Endothelial cell of umbilical vein (primary cell): ENCODE data around the gene RAD18. TPM values are rescaled to one million over a fixed set of nuclear protein-coding genes. Genes with fewer than 3 reads are reported as not detected.

ENCODE experiments used
- BruUV-seq: library from RNA; stranded (reverse); fragments of 400-500 nt; replicated peaks from 2 replicates; lab custom pipeline; 2021; lab: Mats Ljungman, UMichigan
- CTCF ChIA-PET: fragments of 300-600, 350-600 bp; sonication (Branson Sonifier 250); formaldehyde crosslinking; loops from one replicate; lab custom pipeline; 2021; ENCODE audit warnings: antibody characterized with exemption, inconsistent platforms; lab: Charles Lee
- POLR2A ChIA-PET: fragments of 300-600, 350-600 bp; sonication (Branson Sonifier 250); formaldehyde crosslinking; loops from one replicate; lab custom pipeline; 2021; ENCODE audit warnings: antibody characterized with exemption, inconsistent platforms; lab: Charles Lee
- DNase-seq: peaks from one replicate; pipeline ENCODE4 v3.0.0-alpha.2; 2011; ENCODE audit warnings: low read depth, low spot score
- FAIRE-seq: peaks from 2 replicates; lab custom pipeline; 2011; peaks lifted over from hg19 to GRCh38; lab: Jason Lieb, UNC
- H2AFZ ChIP-seq: 2 replicates; pipeline ENCODE4 v1.6.0; 2012; ENCODE audit warnings: low read depth, low read length, control low read depth, inconsistent platforms
- H3K27ac ChIP-seq: 2 replicates; pipeline ENCODE4 v1.5.1; 2011; ENCODE audit warnings: low read depth, mild to moderate bottlenecking, control low read depth, low read length, moderate library complexity; ENCODE audit not compliant: insufficient read depth
- H3K27me3 ChIP-seq, 2 experiments: 2 replicates each; pipeline versions ENCODE4 v1.6.0 to v1.6.1; 2011; ENCODE audit warnings: low read length in 2 of 2, mixed read lengths in 1 of 2; ENCODE audit not compliant: control insufficient read depth in 2 of 2, insufficient read depth in 2 of 2
- H3K36me3 ChIP-seq, 2 experiments: 2 replicates in 1 of 2; 3 replicates in 1 of 2; pipeline ENCODE4 v1.5.1; 2011; ENCODE audit warnings: low read length in 2 of 2, mild to moderate bottlenecking in 1 of 2, moderate library complexity in 1 of 2; ENCODE audit not compliant: control insufficient read depth in 2 of 2, insufficient read depth in 2 of 2; ENCODE audit errors: extremely low read depth in 1 of 2
- H3K4me1 ChIP-seq: 3 replicates; pipeline ENCODE4 v1.5.1; 2011; ENCODE audit warnings: mild to moderate bottlenecking, low read length; ENCODE audit not compliant: control insufficient read depth, insufficient read depth; ENCODE audit errors: extremely low read depth
- H3K4me2 ChIP-seq: 2 replicates; pipeline ENCODE4 v1.6.1; 2011; ENCODE audit warnings: low read length, control low read depth, mixed read lengths; ENCODE audit not compliant: insufficient read depth
- H3K4me3 ChIP-seq, 3 experiments: fragments of 200-600 bp in 1 of 3; sonication (generic), shearing (Covaris generic) in 1 of 3; replicated peaks in 1 of 3; 2 replicates each; pipeline ENCODE4 v1.5.1; 2011 to 2016; ENCODE audit warnings: control low read depth in 3 of 3, low read length in 3 of 3, mild to moderate bottlenecking in 2 of 3, inconsistent platforms in 1 of 3, low read depth in 1 of 3, moderate library complexity in 1 of 3; ENCODE audit not compliant: insufficient read depth in 1 of 3
- H3K79me2 ChIP-seq: 2 replicates; pipeline ENCODE4 v1.6.0; 2012; ENCODE audit warnings: low read length, inconsistent platforms; ENCODE audit not compliant: control insufficient read depth, insufficient read depth
- H3K9ac ChIP-seq: replicated peaks from 2 replicates; pipeline ENCODE3; 2011; ENCODE audit warnings: low read length, control low read depth; ENCODE audit not compliant: insufficient read depth; ENCODE audit errors: extremely low read depth
- H3K9me1 ChIP-seq: replicated peaks from 3 replicates; pipeline ENCODE4 v1.6.0; 2011; ENCODE audit warnings: mild to moderate bottlenecking, low read length; ENCODE audit not compliant: control insufficient read depth, insufficient read depth; ENCODE audit errors: extremely low read depth
- H3K9me3 ChIP-seq: replicated peaks from 2 replicates; pipeline ENCODE4 v1.5.1; 2012; ENCODE audit warnings: low read length, inconsistent platforms; ENCODE audit not compliant: control insufficient read depth, insufficient read depth
- H4K20me1 ChIP-seq: replicated peaks from 2 replicates; pipeline ENCODE3; 2011; ENCODE audit warnings: mild to moderate bottlenecking, low read length; ENCODE audit not compliant: control insufficient read depth, insufficient read depth; ENCODE audit errors: extremely low read depth
- EZH2 ChIP-seq: IDR thresholded peaks from 2 replicates; pipeline ENCODE4 v1.6.1; 2012; ENCODE audit warnings: borderline replicate concordance, low read depth, mild to moderate bottlenecking, moderate library complexity, low read length, inconsistent platforms; ENCODE audit not compliant: severe bottlenecking
- FOS ChIP-seq: IDR thresholded peaks from 2 replicates; pipeline ENCODE4 v1.6.1; 2011; ENCODE audit warnings: mild to moderate bottlenecking, low read length, moderate library complexity, borderline replicate concordance; ENCODE audit not compliant: insufficient read depth
- GATA2 ChIP-seq: IDR thresholded peaks from 2 replicates; pipeline ENCODE4 v1.7.0; 2011; ENCODE audit warnings: low read depth, mild to moderate bottlenecking, moderate library complexity, mixed read lengths, low read length; ENCODE audit not compliant: insufficient read length, insufficient read depth
- JUN ChIP-seq: IDR thresholded peaks from 2 replicates; pipeline ENCODE4 v1.6.1; 2011; ENCODE audit warnings: borderline replicate concordance, low read depth; ENCODE audit not compliant: insufficient read length, insufficient read depth
- MYC ChIP-seq: IDR thresholded peaks from one replicate; pipeline ENCODE4 v1.6.1; 2011; ENCODE audit warnings: mild to moderate bottlenecking, low read depth, low read length
- POLR2A ChIP-seq: IDR thresholded peaks from 2 replicates; pipeline ENCODE4 v1.6.1; 2012; ENCODE audit warnings: low read depth, mild to moderate bottlenecking, control low read depth, low read length
- POLR2AphosphoS5 ChIP-seq: IDR thresholded peaks from 2 replicates; pipeline ENCODE4 v1.6.1; 2012; ENCODE audit warnings: low read depth, mild to moderate bottlenecking, control low read depth, low read length, moderate library complexity; ENCODE audit not compliant: insufficient read depth
- dilution Hi-C: fragments of 300-500 bp; cut with MboI; formaldehyde crosslinking; loops from one replicate; pipeline ENCODE4 v1.15.0; 2019; ENCODE audit warnings: low sequenced_read_pairs; ENCODE audit not compliant: extremely low pct_ligation_motif_present
- intact Hi-C: fragments of 100-400 bp; cut with micrococcal nuclease; formaldehyde crosslinking; loops from one replicate; pipeline ENCODE4 v1.10.0; 2022
- polyA plus RNA-seq, 4 experiments: library from polyadenylated mRNA; depleted of rRNA in 3 of 4; stranded (reverse) in 3 of 4; unstranded in 1 of 4; fragments of >200 nt; gene quantifications; 2 replicates each; pipeline versions ENCODE4 v1.2.1 to v1.2.3, GENCODE V29; 2011 to 2012; ENCODE audit warnings: missing spikeins in 1 of 4
- total RNA-seq: library from RNA; stranded (reverse); gene quantifications from 2 replicates; pipeline ENCODE4 v1.2.3, GENCODE V29; 2021
- TF ChIP-seq, protein P1 (sequence below): IDR thresholded peaks from 2 replicates; pipeline ENCODE4 v1.6.1; 2011; ENCODE audit not compliant: insufficient read depth, insufficient read length
- TF ChIP-seq, protein P2 (sequence below), 2 donors: IDR thresholded peaks; 1 replicate in 1 of 2; 2 replicates in 1 of 2; pipeline ENCODE4 v1.5.1; 2011; ENCODE audit warnings: low read length in 2 of 2, mild to moderate bottlenecking in 2 of 2, moderate library complexity in 2 of 2, control low read depth in 1 of 2, inconsistent platforms in 1 of 2, low read depth in 1 of 2; ENCODE audit not compliant: insufficient read depth in 1 of 2; ENCODE audit errors: extremely low read depth in 1 of 2

RAD18 gene
- total and polyA plus RNA-seq, 2 donors (not counting 3 experiments of a cell fraction or from before 2014, with no cell fraction given) = 7.9 to 23.8 TPM

DNA sequence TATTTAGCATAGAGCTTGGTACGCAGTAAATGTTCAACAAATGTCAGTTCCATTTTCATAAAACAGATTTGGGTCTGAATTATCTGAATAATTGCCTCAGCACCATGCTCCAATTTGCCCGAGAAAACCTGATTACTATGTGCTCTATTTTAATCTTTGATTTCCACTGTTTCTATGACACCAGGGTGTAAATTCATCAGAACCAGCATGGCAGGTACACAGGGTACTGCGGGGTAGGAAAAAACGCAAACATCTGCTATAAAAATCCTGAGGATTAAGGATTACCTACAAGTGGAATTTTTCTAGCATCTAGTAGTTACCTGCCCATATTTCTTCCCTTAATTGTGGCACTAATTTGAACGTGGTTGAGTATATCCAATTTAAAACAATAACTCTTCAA is 70.3 kb downstream of the RAD18 start:
- DNase-seq (no peak), FAIRE-seq (no peak)
- Histone ChIP-seq H3K9me1 (no peaks in the 10 kb centered on the region), H3K4me3 (no peak overlapping the region), H4K20me1 (no peaks in the 10 kb centered on the region), H3K9me3 (no peaks in the 10 kb centered on the region), H3K4me1 (no peaks in the 10 kb centered on the region), H3K79me2 (no peaks in the 10 kb centered on the region), H3K27me3 (no peaks in the 10 kb centered on the region), H3K36me3 (no peaks in the 10 kb centered on the region), H3K27ac (no peak overlapping the region), H3K9ac (no peak overlapping the region), H3K4me2 (no peak overlapping the region), H2AFZ (no peak overlapping the region)
- no TSS peak for BruUV-seq
- TF ChIP-seq JUN = no peak
- no peak for TF ChIP-seq EZH2
- TF ChIP-seq, protein P1, sequence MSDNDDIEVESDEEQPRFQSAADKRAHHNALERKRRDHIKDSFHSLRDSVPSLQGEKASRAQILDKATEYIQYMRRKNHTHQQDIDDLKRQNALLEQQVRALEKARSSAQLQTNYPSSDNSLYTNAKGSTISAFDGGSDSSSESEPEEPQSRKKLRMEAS = no peak
- TF ChIP-seq MYC = no peak
- TF ChIP-seq FOS = no peak
- TF ChIP-seq POLR2AphosphoS5 = no peak
- TF ChIP-seq, protein P2, sequence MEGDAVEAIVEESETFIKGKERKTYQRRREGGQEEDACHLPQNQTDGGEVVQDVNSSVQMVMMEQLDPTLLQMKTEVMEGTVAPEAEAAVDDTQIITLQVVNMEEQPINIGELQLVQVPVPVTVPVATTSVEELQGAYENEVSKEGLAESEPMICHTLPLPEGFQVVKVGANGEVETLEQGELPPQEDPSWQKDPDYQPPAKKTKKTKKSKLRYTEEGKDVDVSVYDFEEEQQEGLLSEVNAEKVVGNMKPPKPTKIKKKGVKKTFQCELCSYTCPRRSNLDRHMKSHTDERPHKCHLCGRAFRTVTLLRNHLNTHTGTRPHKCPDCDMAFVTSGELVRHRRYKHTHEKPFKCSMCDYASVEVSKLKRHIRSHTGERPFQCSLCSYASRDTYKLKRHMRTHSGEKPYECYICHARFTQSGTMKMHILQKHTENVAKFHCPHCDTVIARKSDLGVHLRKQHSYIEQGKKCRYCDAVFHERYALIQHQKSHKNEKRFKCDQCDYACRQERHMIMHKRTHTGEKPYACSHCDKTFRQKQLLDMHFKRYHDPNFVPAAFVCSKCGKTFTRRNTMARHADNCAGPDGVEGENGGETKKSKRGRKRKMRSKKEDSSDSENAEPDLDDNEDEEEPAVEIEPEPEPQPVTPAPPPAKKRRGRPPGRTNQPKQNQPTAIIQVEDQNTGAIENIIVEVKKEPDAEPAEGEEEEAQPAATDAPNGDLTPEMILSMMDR (IDR thresholded peaks at IDR 0.05; ENCODE audit: extremely low read depth in 1 of 2, insufficient read depth in 1 of 2, low read depth in 1 of 2, low read length in 2 of 2) = no peak
- TF ChIP-seq GATA2 = no peak
- no peak for TF ChIP-seq POLR2A
- ChIA-PET POLR2A (interaction anchor here (0.7 kb wide), 1 partner anchor 42 kb away, joined by 5 read pairs; no protein-coding TSS in a partner anchor), CTCF (interaction anchor here (1.1 kb wide), 1 partner anchor 10 kb away, joined by 3 read pairs; no protein-coding TSS in a partner anchor)
- dilution Hi-C loops = no loop called here
- intact Hi-C loops = no loop called here
